H1 (cell line): ENCODE data around the gene DEPP1. TPM values are rescaled to one million over a fixed set of nuclear protein-coding genes. Genes with fewer than 3 reads are reported as not detected.
A peak's percentile ranks its signal among the peaks of the same experiment; 100 is the strongest.

Source experiments
- CTCF ChIA-PET: fragments of 300-600 bp; sonication (Branson Sonifier 250); formaldehyde crosslinking; loops from one replicate; lab custom pipeline; 2021; ENCODE audit not compliant: partially characterized antibody; lab: Charles Lee
- POLR2A ChIA-PET: fragments of 300-600 bp; sonication (Branson Sonifier 250); formaldehyde crosslinking; loops from one replicate; lab custom pipeline; 2021; ENCODE audit warnings: inconsistent platforms; ENCODE audit not compliant: partially characterized antibody; lab: Charles Lee
- DNase-seq, 2 experiments: peaks; one replicate each; pipeline versions ENCODE4 v3.0.0 to v3.0.0-alpha.2; 2010 to 2022; ENCODE audit warnings: low spot score in 2 of 2, low read depth in 1 of 2, mixed read lengths in 1 of 2
- FAIRE-seq: peaks from 2 replicates; lab custom pipeline; 2011; peaks lifted over from hg19 to GRCh38; lab: Jason Lieb, UNC
- H2AFZ ChIP-seq: 2 replicates; pipeline ENCODE4 v1.8.1; 2012; ENCODE audit warnings: low read length, inconsistent platforms
- H2AK5ac ChIP-seq: 2 replicates; pipeline ENCODE4 v1.6.1; 2013; ENCODE audit warnings: low read depth, low read length
- H2BK120ac ChIP-seq: replicated peaks from 2 replicates; pipeline ENCODE3; 2013; ENCODE audit warnings: low read depth, low read length, inconsistent platforms
- H2BK12ac ChIP-seq: 2 replicates; pipeline ENCODE4 v1.6.1; 2013; ENCODE audit warnings: low read depth, low read length
- H2BK15ac ChIP-seq: 2 replicates; pipeline ENCODE4 v1.6.1; 2013; ENCODE audit warnings: low read length
- H2BK20ac ChIP-seq: 2 replicates; pipeline ENCODE4 v1.6.1; 2013; ENCODE audit warnings: low read length
- H2BK5ac ChIP-seq: 2 replicates; pipeline ENCODE4 v1.6.1; 2013; ENCODE audit warnings: low read depth, low read length
- H3K14ac ChIP-seq: 2 replicates; pipeline ENCODE4 v1.6.1; 2013; ENCODE audit warnings: inconsistent platforms; ENCODE audit not compliant: insufficient read length
- H3K18ac ChIP-seq: 2 replicates; pipeline ENCODE4 v1.6.1; 2013; ENCODE audit warnings: low read length; ENCODE audit errors: extremely low read depth
- H3K23ac ChIP-seq: 2 replicates; pipeline ENCODE4 v1.6.1; 2013; ENCODE audit warnings: inconsistent platforms; ENCODE audit not compliant: insufficient read length
- H3K23me2 ChIP-seq: 2 replicates; pipeline ENCODE4 v1.6.1; 2013; ENCODE audit warnings: low read depth, low read length
- H3K27ac ChIP-seq: 2 replicates; pipeline ENCODE4 v1.6.1; 2011; ENCODE audit warnings: low read depth, low read length, inconsistent platforms
- H3K27me3 ChIP-seq, 4 experiments: replicated peaks in 1 of 4; 1 replicate in 1 of 4; 2 replicates in 3 of 4; pipeline versions ENCODE4 v1.6.1 to v1.8.1; 2011 to 2013; ENCODE audit warnings: low read length in 3 of 4, mild to moderate bottlenecking in 3 of 4, inconsistent platforms in 2 of 4, mixed read lengths in 2 of 4, moderate library complexity in 1 of 4; ENCODE audit not compliant: control insufficient read depth in 3 of 4, insufficient read depth in 3 of 4; ENCODE audit errors: extremely low read depth in 1 of 4
- H3K36me3 ChIP-seq, 4 experiments: 2 replicates each; pipeline versions ENCODE4 v1.6.1 to v1.8.1; 2011 to 2013; ENCODE audit warnings: mild to moderate bottlenecking in 4 of 4, low read length in 3 of 4, moderate library complexity in 2 of 4, control low read depth in 1 of 4, inconsistent platforms in 1 of 4; ENCODE audit not compliant: insufficient read depth in 4 of 4, control insufficient read depth in 2 of 4
- H3K4ac ChIP-seq: replicated peaks from 2 replicates; pipeline ENCODE3; 2013; ENCODE audit warnings: low read length, low read depth, mixed read lengths, inconsistent platforms; ENCODE audit not compliant: insufficient read length
- H3K4me1 ChIP-seq, 4 experiments: replicated peaks in 1 of 4; 1 replicate in 1 of 4; 2 replicates in 3 of 4; pipeline versions ENCODE4 v1.6.1 to v1.8.1; 2011 to 2013; ENCODE audit warnings: low read length in 3 of 4, inconsistent platforms in 2 of 4, mixed read lengths in 1 of 4; ENCODE audit not compliant: insufficient read depth in 4 of 4, control insufficient read depth in 3 of 4
- H3K4me2 ChIP-seq, 2 experiments: 2 replicates each; pipeline versions ENCODE4 v1.6.1 to v1.8.1; 2011 to 2013; ENCODE audit warnings: low read depth in 2 of 2, low read length in 2 of 2, control low read depth in 1 of 2, inconsistent platforms in 1 of 2, mild to moderate bottlenecking in 1 of 2; ENCODE audit not compliant: insufficient read depth in 1 of 2
- H3K4me3 ChIP-seq, 4 experiments: fragments of 200-600, 300-600 bp in 1 of 4; sonication (generic), shearing (Covaris generic), sonication (Bioruptor Twin) in 1 of 4; 2 replicates each; pipeline versions ENCODE4 v1.5.1 to v1.8.1; 2011 to 2016; ENCODE audit warnings: low read length in 4 of 4, low read depth in 3 of 4, control low read depth in 2 of 4, inconsistent platforms in 2 of 4, mild to moderate bottlenecking in 2 of 4, mixed read lengths in 1 of 4, moderate library complexity in 1 of 4; ENCODE audit not compliant: insufficient read depth in 2 of 4; ENCODE audit errors: extremely low read depth in 1 of 4
- H3K56ac ChIP-seq: replicated peaks from 2 replicates; pipeline ENCODE3; 2013; ENCODE audit warnings: low read depth, mild to moderate bottlenecking, mixed read lengths, low read length, inconsistent platforms; ENCODE audit not compliant: insufficient read length
- H3K79me1 ChIP-seq: 2 replicates; pipeline ENCODE4 v1.6.1; 2013; ENCODE audit warnings: low read depth, low read length, control low read depth
- H3K79me2 ChIP-seq, 2 experiments: 2 replicates each; pipeline versions ENCODE4 v1.6.1 to v1.8.1; 2012 to 2013; ENCODE audit warnings: low read length in 2 of 2, mild to moderate bottlenecking in 2 of 2, inconsistent platforms in 1 of 2; ENCODE audit not compliant: insufficient read depth in 2 of 2, control insufficient read depth in 1 of 2
- H3K9ac ChIP-seq, 4 experiments: replicated peaks in 1 of 4; 1 replicate in 1 of 4; 2 replicates in 3 of 4; pipeline versions ENCODE4 v1.6.1 to v1.8.1; 2011 to 2013; ENCODE audit warnings: low read depth in 3 of 4, low read length in 3 of 4, control low read depth in 2 of 4, mild to moderate bottlenecking in 2 of 4, moderate library complexity in 2 of 4, inconsistent platforms in 1 of 4; ENCODE audit errors: extremely low read depth in 1 of 4
- H3K9me3 ChIP-seq, 2 experiments: 2 replicates each; pipeline versions ENCODE4 v1.6.1 to v1.8.1; 2012 to 2013; ENCODE audit warnings: mild to moderate bottlenecking in 2 of 2, moderate library complexity in 2 of 2, control low read depth in 1 of 2, inconsistent platforms in 1 of 2, low read depth in 1 of 2, low read length in 1 of 2, mixed read lengths in 1 of 2; ENCODE audit not compliant: insufficient read depth in 2 of 2
- H4K20me1 ChIP-seq, 2 experiments: replicated peaks in 1 of 2; 2 replicates each; pipeline versions ENCODE3 to v1.8.1; 2011 to 2013; ENCODE audit warnings: inconsistent platforms in 2 of 2, low read length in 2 of 2, mild to moderate bottlenecking in 1 of 2; ENCODE audit not compliant: insufficient read depth in 2 of 2, control insufficient read depth in 1 of 2
- H4K5ac ChIP-seq: 2 replicates; pipeline ENCODE4 v1.6.1; 2013; ENCODE audit warnings: low read length, low read depth, mixed read lengths, inconsistent platforms; ENCODE audit not compliant: insufficient read length
- H4K8ac ChIP-seq: 2 replicates; pipeline ENCODE4 v1.8.0; 2013; ENCODE audit warnings: mild to moderate bottlenecking, moderate library complexity, low read length, inconsistent platforms; ENCODE audit not compliant: insufficient read depth; ENCODE audit errors: extremely low read depth
- H4K91ac ChIP-seq: replicated peaks from 2 replicates; pipeline ENCODE3; 2013; ENCODE audit warnings: low read length, mixed read lengths, inconsistent platforms; ENCODE audit not compliant: insufficient read length
- GABPA ChIP-seq: IDR thresholded peaks from 2 replicates; pipeline ENCODE4 v1.6.1; 2011; ENCODE audit warnings: mild to moderate bottlenecking, low read length, moderate library complexity, borderline replicate concordance; ENCODE audit not compliant: insufficient read depth
- GTF2F1 ChIP-seq: IDR thresholded peaks from 2 replicates; pipeline ENCODE4 v1.6.1; 2012; ENCODE audit warnings: low read depth, low read length, improper control_type of control experiment, borderline replicate concordance
- SP4 ChIP-seq: IDR thresholded peaks from 2 replicates; pipeline ENCODE4 v1.6.1; 2012; ENCODE audit warnings: low read length, inconsistent platforms
- whole genome bisulfite sequencing, 2 experiments: shearing (Covaris generic) in 1 of 2; methylation state at CpG; one replicate each; pipeline versions ENCODE4 v1.1.6 to v1.1.7; 2013 to 2015; ENCODE audit warnings: low lambda C conversion rate in 2 of 2, mixed read lengths in 2 of 2, inconsistent platforms in 1 of 2, low coverage in 1 of 2, missing lambda C conversion rate in 1 of 2; ENCODE audit not compliant: insufficient replicate concordance in 2 of 2, insufficient coverage in 1 of 2, insufficient read length in 1 of 2; ENCODE audit errors: extremely low coverage in 1 of 2, missing lambda C conversion rate in 1 of 2; 5-methylcytosine and 5-hydroxymethylcytosine counted together
- polyA plus RNA-seq, 7 experiments: library from polyadenylated mRNA; depleted of rRNA in 3 of 7; stranded (reverse) in 5 of 7; unstranded in 2 of 7; fragments of >200 nt in 5 of 7; fragments of 200-250 nt in 2 of 7; gene quantifications; 1 replicate in 5 of 7; 2 replicates in 1 of 7; 4 replicates in 1 of 7; pipeline versions ENCODE4 v1.2.1 to v1.2.3, GENCODE V29; 2011 to 2013; ENCODE audit warnings: missing spikeins in 2 of 7, mixed read lengths in 2 of 7
- total RNA-seq: library from RNA; stranded (reverse); fragmentation: NEBNext Ultra II Directional; extraction: Animal tissue kit (Norgen Biotek cat#: 25700); gene quantifications from 2 replicates; pipeline ENCODE4 v1.2.1, GENCODE V29; 2021

DEPP1 gene
- total and polyA plus RNA-seq, 2 of the 8 experiments (the other 6 are each of a cell fraction or from before 2014, with no cell fraction given) = 0.67 to 4.5 TPM

DNA sequence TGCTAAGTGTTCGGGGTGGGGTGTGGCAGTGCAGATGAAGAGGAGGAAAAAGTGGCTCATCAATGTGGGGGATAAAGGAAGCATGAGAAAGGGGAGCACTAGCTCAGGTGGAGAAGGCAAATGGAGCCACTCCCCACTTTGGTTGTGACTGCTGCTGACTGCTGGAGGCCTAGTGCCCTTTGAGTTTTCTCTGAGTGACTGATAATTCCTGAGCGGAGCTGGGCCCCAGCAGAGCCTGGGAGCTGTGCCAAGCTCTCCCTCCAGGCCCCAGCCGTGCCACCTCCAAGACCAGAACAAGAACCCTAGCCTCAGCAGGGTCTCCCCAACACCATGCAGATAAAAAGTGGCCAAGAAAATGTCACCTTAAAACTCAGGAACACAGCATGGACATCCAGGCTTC lies 28.7 kb downstream of the DEPP1 start:
- peaks cover 0 to 7% (median 0%) of the 10 kb centered on the region in 4 experiments; a peak in 2 of 7 replicates for H3K4me1 ChIP-seq
- no peak overlapping the region for H2BK20ac ChIP-seq
- WGBS, 2 experiments = 81% methylated on average over 3 of the region's 3 CpGs; no CpG with 5 or more reads in 1 of the 2 experiments
- no peak overlapping the region for H4K8ac ChIP-seq
- no peak overlapping the region for H3K14ac ChIP-seq
- peaks cover 0 to 4% of the 10 kb centered on the region in 2 experiments; a peak in 1 of 4 replicates for H3K9me3 ChIP-seq
- H3K23me2 ChIP-seq = no peaks in the 10 kb centered on the region
- no peak overlapping the region for H3K9ac ChIP-seq
- H4K91ac ChIP-seq = no peak overlapping the region
- H4K5ac ChIP-seq = no peak overlapping the region
- H3K4me2 ChIP-seq = no peak overlapping the region
- no peak overlapping the region for H3K4ac ChIP-seq
- H2BK120ac ChIP-seq = no peak overlapping the region
- peak in 1 of 2 experiments; percentile 39 for DNase-seq
- no peak overlapping the region for H3K27ac ChIP-seq
- CTCF ChIA-PET = interaction anchor here (0.6 to 13.4 kb wide), 10 partner anchors 16 to 58 kb away, joined by 3 to 143 read pairs (median 3); partner anchors contain the start of gene DEPP1
- no peak overlapping the region for H3K4me3 ChIP-seq
- POLR2A ChIA-PET = interaction anchor here (1.0 to 2.9 kb wide), 3 partner anchors 13 to 29 kb away, joined by 3 to 17 read pairs (median 4); partner anchors contain the start of gene DEPP1
- no peak for FAIRE-seq
- no peaks in the 10 kb centered on the region for H3K36me3 ChIP-seq
- no peaks in the 10 kb centered on the region; a peak in 1 of 7 replicates for H3K27me3 ChIP-seq
- H3K18ac ChIP-seq = no peak overlapping the region
- no peak overlapping the region for H3K56ac ChIP-seq
- H2AFZ ChIP-seq = no peak overlapping the region
- H2BK5ac ChIP-seq = no peak overlapping the region
- no peak overlapping the region for H2BK15ac ChIP-seq
- H2AK5ac ChIP-seq = no peak overlapping the region
- no peak overlapping the region for H3K23ac ChIP-seq
- no peaks in the 10 kb centered on the region for H4K20me1 ChIP-seq
- no peaks in the 10 kb centered on the region for H3K79me2 ChIP-seq
- H3K79me1 ChIP-seq = no peaks in the 10 kb centered on the region; the same call in 1 of the 2 replicates
- H2BK12ac ChIP-seq = no peak overlapping the region
- TF ChIP-seq SP4 (no peak), GTF2F1 (no peak), GABPA (no peak)
- TF ChIP-seq, all 59 proteins: peak for 0
